Tibial nerve (tissue), 3 donors: Measurements from ENCODE around the gene GRB7.

Experiments used
- POLR2A ChIP-seq, 2 donors: fragments of 450-650 bp; IDR thresholded peaks; one replicate each; pipeline ENCODE4 v1.6.1; 2017; ENCODE audit warnings: antibody characterized with exemption in 2 of 2, mild to moderate bottlenecking in 2 of 2, moderate library complexity in 2 of 2
- TF ChIP-seq, protein P1 (sequence below), 5 experiments: fragments of 200-600 bp in 3 of 5; fragments of 450-650 bp in 2 of 5; sonication (generic) in 3 of 5; IDR thresholded peaks; one replicate each; pipeline ENCODE4 v1.5.1; 2016 to 2019; ENCODE audit warnings: antibody characterized with exemption in 5 of 5, mild to moderate bottlenecking in 3 of 5, moderate library complexity in 2 of 5

DNA sequence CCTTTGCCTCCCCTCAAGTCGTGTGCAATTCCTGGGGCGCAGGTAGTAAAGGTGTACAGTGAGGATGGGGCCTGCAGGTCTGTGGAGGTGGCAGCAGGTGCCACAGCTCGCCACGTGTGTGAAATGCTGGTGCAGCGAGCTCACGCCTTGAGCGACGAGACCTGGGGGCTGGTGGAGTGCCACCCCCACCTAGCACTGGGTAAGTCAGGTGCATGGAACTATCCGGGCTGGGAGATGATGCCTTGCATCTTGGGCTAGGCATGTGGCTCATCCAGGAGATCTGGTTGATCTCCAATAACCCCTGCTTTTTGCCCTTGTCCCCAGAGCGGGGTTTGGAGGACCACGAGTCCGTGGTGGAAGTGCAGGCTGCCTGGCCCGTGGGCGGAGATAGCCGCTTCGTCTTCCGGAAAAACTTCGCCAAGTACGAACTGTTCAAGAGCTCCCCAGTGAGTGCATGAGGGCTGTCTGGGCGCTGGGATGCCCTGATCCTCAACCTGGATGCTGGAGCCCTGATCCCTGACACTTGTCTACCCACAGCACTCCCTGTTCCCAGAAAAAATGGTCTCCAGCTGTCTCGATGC lies 5.2 kb downstream of the GRB7 start:
- TF ChIP-seq, protein P1, sequence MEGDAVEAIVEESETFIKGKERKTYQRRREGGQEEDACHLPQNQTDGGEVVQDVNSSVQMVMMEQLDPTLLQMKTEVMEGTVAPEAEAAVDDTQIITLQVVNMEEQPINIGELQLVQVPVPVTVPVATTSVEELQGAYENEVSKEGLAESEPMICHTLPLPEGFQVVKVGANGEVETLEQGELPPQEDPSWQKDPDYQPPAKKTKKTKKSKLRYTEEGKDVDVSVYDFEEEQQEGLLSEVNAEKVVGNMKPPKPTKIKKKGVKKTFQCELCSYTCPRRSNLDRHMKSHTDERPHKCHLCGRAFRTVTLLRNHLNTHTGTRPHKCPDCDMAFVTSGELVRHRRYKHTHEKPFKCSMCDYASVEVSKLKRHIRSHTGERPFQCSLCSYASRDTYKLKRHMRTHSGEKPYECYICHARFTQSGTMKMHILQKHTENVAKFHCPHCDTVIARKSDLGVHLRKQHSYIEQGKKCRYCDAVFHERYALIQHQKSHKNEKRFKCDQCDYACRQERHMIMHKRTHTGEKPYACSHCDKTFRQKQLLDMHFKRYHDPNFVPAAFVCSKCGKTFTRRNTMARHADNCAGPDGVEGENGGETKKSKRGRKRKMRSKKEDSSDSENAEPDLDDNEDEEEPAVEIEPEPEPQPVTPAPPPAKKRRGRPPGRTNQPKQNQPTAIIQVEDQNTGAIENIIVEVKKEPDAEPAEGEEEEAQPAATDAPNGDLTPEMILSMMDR (IDR thresholded peaks at IDR 0.05), result no peak
- no peak for TF ChIP-seq POLR2A (IDR thresholded peaks at IDR 0.05)
